MM.1S (cell line): Measurements from ENCODE around the gene ZNF462.

Experiments used
- CTCF ChIP-seq: fragments of 300-600 bp; sonication (generic); IDR thresholded peaks from 2 replicates; pipeline ENCODE4 v1.5.1; 2016; ENCODE audit warnings: antibody characterized with exemption, low read length, mixed read lengths
- EZH2 ChIP-seq: fragments of 300-600 bp; sonication (generic); optimal IDR thresholded peaks from 2 replicates; pipeline ENCODE3; 2017; ENCODE audit warnings: low read depth, mild to moderate bottlenecking, antibody characterized with exemption, low read length, mixed read lengths

- TF ChIP-seq CTCF (peak; percentile 31), EZH2 (no peak)
Measured at GRCh38 chr9:107044872-107045271, 181.9 kb downstream of the ZNF462 start.
